Peyer's patch (tissue), 4 donors: ENCODE results near the gene SLC2A4RG.

Experiments used
- CTCF ChIP-seq, 6 experiments: fragments of 450-650 bp in 4 of 6; fragments of 200-600 bp in 2 of 6; sonication (generic) in 1 of 6; IDR thresholded peaks; one replicate each; pipeline ENCODE4 v1.5.1; 2017 to 2019; ENCODE audit warnings: antibody characterized with exemption in 6 of 6, mild to moderate bottlenecking in 3 of 6, moderate library complexity in 1 of 6
- POLR2A ChIP-seq, 2 donors: fragments of 450-650 bp; IDR thresholded peaks; one replicate each; pipeline ENCODE4 v1.5.1; 2017; ENCODE audit warnings: antibody characterized with exemption in 2 of 2, mild to moderate bottlenecking in 2 of 2, moderate library complexity in 2 of 2

DNA sequence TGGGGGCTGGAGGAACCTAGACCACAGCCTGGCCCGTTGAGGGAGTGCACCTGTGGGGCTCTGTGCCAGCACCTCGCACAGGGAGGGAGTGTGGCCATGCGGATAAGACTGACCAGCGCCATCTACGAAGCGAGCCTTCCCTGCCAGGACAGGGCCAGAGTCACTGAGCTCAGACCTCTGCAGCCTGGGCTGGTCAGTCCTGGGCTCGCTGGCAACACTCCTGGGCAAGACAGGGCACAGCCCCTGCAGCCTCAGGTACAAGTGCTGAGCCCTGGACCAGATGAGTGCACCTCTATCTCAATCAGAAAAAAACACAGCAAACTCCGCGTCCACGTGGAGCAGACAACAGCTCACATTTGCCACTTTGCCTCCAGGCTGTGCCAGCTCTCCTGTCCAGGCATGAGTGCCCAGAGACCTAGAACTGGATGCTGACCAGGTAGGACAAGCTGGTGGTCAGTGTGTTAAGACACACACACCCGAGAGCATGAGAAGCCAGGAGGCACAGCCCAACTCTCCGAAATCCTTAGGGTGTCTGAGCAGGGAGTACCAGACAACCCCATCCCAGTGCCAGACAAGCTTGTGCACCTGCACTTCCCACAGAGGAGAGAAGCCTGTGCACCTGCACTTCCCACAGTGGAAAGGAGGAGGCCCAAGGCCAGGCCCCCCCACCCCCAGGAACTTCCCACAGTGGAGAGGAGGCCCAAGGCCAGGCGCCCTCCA is 36.7 kb upstream of the SLC2A4RG start:
- TF ChIP-seq POLR2A (IDR thresholded peaks at IDR 0.05) (no peak), CTCF (IDR thresholded peaks at IDR 0.05) (no peak)
